GM12878 (cell line): Measurements from ENCODE around the gene TRMT44. TPM values are rescaled to one million over a fixed set of nuclear protein-coding genes. Genes with fewer than 3 reads are reported as not detected.

ENCODE experiments used
- ATAC-seq: fragments of 200-7000 bp; cut with Tn5 transposase; 3 replicates; pipeline ENCODE4 v1.9.1; 2020; ENCODE audit warnings: mild to moderate bottlenecking, moderate library complexity
- BruUV-seq: library from RNA; stranded (reverse); fragments of 400-500 nt; replicated peaks from 2 replicates; lab custom pipeline; 2021; lab: Mats Ljungman, UMichigan
- CTCF ChIA-PET: fragments of 300-600 bp; sonication (Branson Sonifier 250); formaldehyde crosslinking; extraction: SDS; loops from one replicate; lab custom pipeline; 2021; ENCODE audit warnings: inconsistent platforms; lab: Yijun Ruan, JAX
- POLR2A ChIA-PET: fragments of 350-600 bp; formaldehyde crosslinking; extraction: SDS; loops from one replicate; lab custom pipeline; 2021; ENCODE audit warnings: inconsistent platforms; lab: Charles Lee
- RAD21 ChIA-PET: fragments of 300-600 bp; sonication (Branson Sonifier 250); formaldehyde crosslinking; loops from one replicate; lab custom pipeline; 2023; ENCODE audit warnings: antibody characterized with exemption; ENCODE audit not compliant: unreplicated experiment; lab: Charles Lee
- SMC1A ChIA-PET: fragments of 300-600 bp; sonication (Branson Sonifier 250); formaldehyde crosslinking; loops from one replicate; lab custom pipeline; 2023; ENCODE audit not compliant: unreplicated experiment, uncharacterized antibody; lab: Charles Lee
- DNase-seq: peaks from one replicate; pipeline ENCODE4 v3.0.0-alpha.2; 2011; ENCODE audit warnings: low read depth, low spot score
- FAIRE-seq: peaks from 3 replicates; lab custom pipeline; 2011; peaks lifted over from hg19 to GRCh38; lab: Jason Lieb, UNC
- H2AFZ ChIP-seq: 2 replicates; pipeline ENCODE4 v1.6.0; 2011; ENCODE audit warnings: low read depth, low read length, control low read depth; ENCODE audit not compliant: control insufficient read depth
- H3K27ac ChIP-seq: 2 replicates; pipeline ENCODE4 v1.5.1; 2011; ENCODE audit warnings: control low read depth; ENCODE audit not compliant: control insufficient read depth, insufficient read depth
- H3K27me3 ChIP-seq, 2 experiments: replicated peaks in 1 of 2; 2 replicates each; pipeline versions ENCODE4 v1.6.0 to v1.6.1; 2011; ENCODE audit warnings: low read length in 1 of 2; ENCODE audit not compliant: control insufficient read depth in 2 of 2, insufficient read depth in 2 of 2
- H3K36me3 ChIP-seq, 2 experiments: 2 replicates each; pipeline ENCODE4 v1.5.1; 2011; ENCODE audit warnings: low read length in 1 of 2; ENCODE audit not compliant: control insufficient read depth in 2 of 2, insufficient read depth in 2 of 2
- H3K4me1 ChIP-seq: 2 replicates; pipeline ENCODE4 v1.6.1; 2011; ENCODE audit warnings: mild to moderate bottlenecking, low read length, moderate library complexity, mixed read lengths; ENCODE audit not compliant: control insufficient read depth, insufficient read depth
- H3K4me2 ChIP-seq: 2 replicates; pipeline ENCODE4 v1.6.0; 2011; ENCODE audit warnings: control low read depth; ENCODE audit not compliant: control insufficient read depth, insufficient read depth
- H3K4me3 ChIP-seq: fragments of 200-600 bp; sonication (generic); 2 replicates; pipeline ENCODE4 v1.5.1; 2016
- H3K79me2 ChIP-seq: 2 replicates; pipeline ENCODE4 v1.6.0; 2011; ENCODE audit warnings: low read length; ENCODE audit not compliant: control insufficient read depth, insufficient read depth
- H3K9ac ChIP-seq: 2 replicates; pipeline ENCODE4 v1.8.0; 2011; ENCODE audit warnings: low read length, control low read depth, mixed read lengths; ENCODE audit not compliant: control insufficient read depth, insufficient read depth
- H3K9me3 ChIP-seq: replicated peaks from 3 replicates; pipeline ENCODE4 v1.5.1; 2011; ENCODE audit warnings: mild to moderate bottlenecking, low read length; ENCODE audit not compliant: control insufficient read depth, insufficient read depth
- H4K20me1 ChIP-seq: 2 replicates; pipeline ENCODE4 v1.6.0; 2011; ENCODE audit not compliant: control insufficient read depth, insufficient read depth
- ATF2 ChIP-seq: IDR thresholded peaks from 2 replicates; pipeline ENCODE4 v1.6.1; 2012; ENCODE audit warnings: low read length, inconsistent platforms
- ATF7 ChIP-seq: fragments of 450-650 bp; IDR thresholded peaks from 2 replicates; pipeline ENCODE4 v1.6.1; 2016; ENCODE audit warnings: low read depth, mild to moderate bottlenecking
- CHD1 ChIP-seq: IDR thresholded peaks from 2 replicates; pipeline ENCODE4 v1.6.1; 2012; ENCODE audit warnings: low read depth, low read length, improper control_type of control experiment
- IKZF1 ChIP-seq: fragments of 450-650 bp; conservative IDR thresholded peaks from 2 replicates; pipeline ENCODE4 v1.6.1; 2017; ENCODE audit warnings: antibody characterized with exemption, mild to moderate bottlenecking
- MXI1 ChIP-seq: fragments of 150-350 bp; IDR thresholded peaks from 2 replicates; pipeline ENCODE4 v1.6.1; 2011; ENCODE audit warnings: low read depth, mild to moderate bottlenecking, inconsistent platforms, low read length, improper control_type of control experiment
- NFXL1 ChIP-seq: fragments of 450-650 bp; IDR thresholded peaks from 2 replicates; pipeline ENCODE4 v1.6.1; 2017; ENCODE audit warnings: antibody characterized with exemption, mild to moderate bottlenecking, borderline replicate concordance
- PAX5 ChIP-seq: IDR thresholded peaks from 2 replicates; pipeline ENCODE4 v1.6.1; 2011; ENCODE audit warnings: low read depth, low read length, borderline replicate concordance
- SP1 ChIP-seq: IDR thresholded peaks from one replicate; pipeline ENCODE4 v1.6.1; 2011; ENCODE audit warnings: low read depth, low read length
- STAT1 ChIP-seq: fragments of 450-650 bp; conservative IDR thresholded peaks from 2 replicates; pipeline ENCODE4 v1.6.1; 2014; ENCODE audit warnings: antibody characterized with exemption, mild to moderate bottlenecking
- WGBS: methylation state at CpG from one replicate; pipeline ENCODE4 v1.1.6; 2016; ENCODE audit warnings: low lambda C conversion rate; ENCODE audit not compliant: insufficient replicate concordance, insufficient coverage; ENCODE audit errors: missing lambda C conversion rate; 5-methylcytosine and 5-hydroxymethylcytosine counted together
- in situ Hi-C: fragments of 300-500 bp; cut with MboI; formaldehyde crosslinking; loops from 9 replicates; pipeline ENCODE4 v1.14.3; 2018; ENCODE audit warnings: mixed read lengths
- intact Hi-C: fragments of 100-400 bp; cut with micrococcal nuclease; formaldehyde crosslinking; loops from one replicate; pipeline ENCODE4 v1.14.2; 2022; ENCODE audit not compliant: unreplicated experiment
- polyA plus RNA-seq, 11 experiments: library from polyadenylated mRNA; depleted of rRNA in 4 of 11; unstranded in 6 of 11; stranded (reverse) in 5 of 11; fragments of >200 nt; fragmentation: Nextera tagmentation in 4 of 11; fragmentation: Illumina TruSeq in 1 of 11; extraction: Ambion mirVana in 4 of 11; extraction: Trizol in 1 of 11; gene quantifications; 1 replicate in 1 of 11; 2 replicates in 10 of 11; pipeline versions ENCODE4 v1.2.1 to v1.2.3, GENCODE V29; 2011 to 2016; ENCODE audit warnings: inconsistent platforms in 2 of 11, missing spikeins in 2 of 11, low read depth in 1 of 11
- total RNA-seq, 4 experiments: library from RNA; depleted of rRNA in 3 of 4; stranded (reverse); fragments of >200 nt in 3 of 4; fragmentation: Illumina TruSeq in 1 of 4; extraction: Trizol in 1 of 4; gene quantifications; 2 replicates each; pipeline versions ENCODE4 v1.2.1 to v1.2.3, GENCODE V29; 2013 to 2021

TRMT44 gene
- total and polyA plus RNA-seq, 10 of the 15 experiments (the other 5 are each of a cell fraction or from before 2014, with no cell fraction given): 1.3 to 18.5 (median 10.1) TPM

- ATAC-seq: peak; percentile 80
- Histone ChIP-seq H3K9me3 (no peaks in the 10 kb centered on the region), H3K4me1 (no peaks in the 10 kb centered on the region), H3K36me3 (peaks cover 6 to 16% of the 10 kb centered on the region in 2 experiments), H4K20me1 (no peaks in the 10 kb centered on the region), H3K4me2 (no peak overlapping the region), H2AFZ (no peak overlapping the region), H3K79me2 (no peaks in the 10 kb centered on the region), H3K27me3 (no peaks in the 10 kb centered on the region), H3K4me3 (no peak overlapping the region)
- ChIA-PET POLR2A (interaction anchor here (1.2 kb wide), 1 partner anchor 26 kb away, joined by 4 read pairs; no protein-coding TSS in a partner anchor), RAD21 (interaction anchor here (1.5 to 3.4 kb wide), 2 partner anchors 10 to 233 kb away, joined by 3 to 11 read pairs; no protein-coding TSS in a partner anchor), CTCF (interaction anchor here (1.3 to 2.5 kb wide), 3 partner anchors 8 to 233 kb away, joined by 5 to 15 read pairs (median 5); no protein-coding TSS in a partner anchor), SMC1A (interaction anchor here (2.3 kb wide), 1 partner anchor 10 kb away, joined by 7 read pairs; no protein-coding TSS in a partner anchor)
- in situ Hi-C loops (no loop called here), intact Hi-C loops (loop anchor here (10.0 kb wide), 1 partner anchor 85 kb away; no protein-coding TSS in a partner anchor)
- no peak for DNase-seq
- 82% methylated on average over 17 of the region's 17 CpGs for WGBS
- FAIRE-seq: no peak
- BruUV-seq: no TSS peak
- TF ChIP-seq SP1: no peak
- no peak for TF ChIP-seq STAT1
- no peak for TF ChIP-seq ATF7
- no peak for TF ChIP-seq NFXL1
- TF ChIP-seq CHD1: no peak
- no peak for TF ChIP-seq IKZF1
- TF ChIP-seq MXI1: no peak
- TF ChIP-seq PAX5: no peak
- no peak for TF ChIP-seq ATF2
- TF ChIP-seq, all 136 proteins: peak for 0
- H3K9ac ChIP-seq: no peak overlapping the region
- H3K27ac ChIP-seq: no peak overlapping the region
These were observed 31.1 kb upstream of the TRMT44 start for GRCh38 chr4:8409264-8410065.
